HG02623 (cell line): ENCODE data around the gene DSE.

Experiments used
- ATAC-seq: cut with Tn5 transposase; IDR thresholded peaks from one replicate; pipeline ENCODE4 v1.9.1; 2021; ENCODE audit warnings: moderate library complexity; ENCODE audit not compliant: unreplicated experiment

Gene DSE

DNA sequence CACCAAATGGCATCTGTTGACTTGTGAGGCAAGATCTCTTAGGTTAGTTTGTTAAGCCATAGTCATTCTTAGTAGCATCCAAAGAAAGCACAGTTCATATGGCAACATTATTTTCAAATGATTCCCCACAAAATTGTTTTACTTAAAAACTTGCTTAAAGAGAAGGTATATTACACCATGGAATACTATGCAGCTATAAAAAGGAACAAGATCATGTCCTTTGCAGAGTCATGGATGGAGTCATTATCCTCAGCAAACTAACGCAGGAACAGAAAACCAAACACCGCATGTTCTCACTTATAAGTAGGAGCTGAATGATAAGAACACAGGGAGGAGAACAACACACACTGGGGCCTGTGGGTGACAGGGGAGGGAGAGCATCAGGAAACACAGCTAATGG lies 10.9 kb upstream of the DSE start:
- ATAC-seq = no peak

DNA sequence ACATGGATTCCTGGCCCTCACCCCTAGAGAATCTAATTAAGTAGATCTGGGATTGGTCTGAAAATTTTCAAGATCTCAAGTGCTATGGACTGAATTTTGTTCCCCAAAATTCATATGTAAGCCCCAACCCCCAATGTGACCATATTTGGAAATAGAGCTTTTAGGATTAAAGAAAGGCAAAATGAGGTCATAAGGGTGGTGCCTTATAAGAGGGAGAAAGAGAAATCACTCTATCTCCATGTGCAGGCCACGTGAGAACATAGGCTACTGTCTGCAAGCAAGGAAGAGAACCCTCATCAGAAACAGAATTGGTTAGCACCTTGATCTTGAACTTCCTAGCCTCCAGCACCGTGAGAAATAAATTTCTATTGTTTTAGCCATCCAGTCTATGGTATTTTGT lies 8.5 kb upstream of the DSE start:
- no peak for ATAC-seq

GRCh38 chr6:116363759-116364158 lies 7.0 kb upstream of the DSE start:
- ATAC-seq = no peak

DNA sequence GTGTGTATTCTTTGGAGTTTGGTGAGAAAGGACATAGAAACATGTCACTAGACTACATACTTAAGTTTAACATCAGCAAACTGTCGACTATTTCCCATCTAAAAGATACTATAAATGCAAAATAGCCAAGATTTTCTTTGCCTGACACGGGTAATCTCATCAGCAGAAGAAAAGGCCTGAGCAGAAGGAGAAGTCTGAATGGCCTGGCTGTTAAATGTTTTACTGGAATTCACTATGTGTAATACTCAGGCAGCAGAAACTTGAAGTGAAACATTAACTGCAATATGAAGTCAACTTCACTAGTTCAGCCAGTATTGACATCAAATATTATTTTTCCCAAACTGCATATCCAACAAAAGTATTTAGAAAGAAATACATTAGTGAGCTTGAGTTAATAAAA lies 6.4 kb upstream of the DSE start:
- no peak for ATAC-seq

- no peak for ATAC-seq
These were observed 5.0 kb upstream of the DSE start for GRCh38 chr6:116365743-116366142.

DNA sequence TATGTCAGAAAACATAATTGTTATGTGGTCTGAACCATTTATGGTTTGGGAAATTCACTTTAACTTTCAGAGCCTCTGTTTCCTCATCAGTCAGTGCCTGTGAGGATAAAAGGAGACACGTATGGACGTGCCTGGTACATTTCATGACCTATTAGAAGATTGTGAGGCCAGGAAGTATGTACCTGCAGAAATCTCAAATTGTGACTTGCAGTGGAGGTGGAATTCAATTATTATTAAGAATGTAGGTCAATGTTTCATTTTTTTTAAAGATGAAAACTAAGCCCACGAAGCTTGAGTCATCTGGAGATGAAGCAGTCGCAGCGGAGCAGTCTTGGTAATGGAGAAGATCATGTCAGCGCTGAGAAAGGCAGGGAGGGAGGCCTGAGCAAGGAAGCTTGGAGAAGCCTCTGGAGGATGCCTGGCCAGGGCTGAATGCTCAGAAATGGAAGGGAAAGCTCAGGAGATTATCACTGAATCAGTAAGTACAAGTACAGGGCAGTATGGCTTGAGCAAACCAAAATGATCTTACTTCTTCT lies 3.9 kb upstream of the DSE start:
- ATAC-seq = no peak

DNA sequence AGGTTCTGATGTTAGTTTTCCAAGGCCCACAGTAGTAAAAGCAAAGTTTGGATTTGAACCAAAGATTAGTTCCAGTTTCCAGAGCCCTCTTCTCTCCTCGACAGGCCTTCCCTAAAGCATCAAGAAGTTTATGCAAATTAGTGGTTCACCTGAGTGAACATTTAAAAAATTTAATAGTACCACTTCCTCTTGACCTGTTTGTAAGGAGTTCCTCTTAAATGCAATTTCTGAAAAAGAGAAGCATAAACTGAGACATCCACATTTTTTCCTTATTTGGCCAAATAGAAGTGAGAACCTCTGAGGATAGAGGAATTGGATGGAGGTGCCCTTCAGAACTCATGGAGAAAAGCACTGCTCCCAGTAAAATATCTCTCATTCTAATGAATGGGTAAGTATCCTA lies 1.2 kb upstream of the DSE start:
- peak; percentile 34 for ATAC-seq

DNA sequence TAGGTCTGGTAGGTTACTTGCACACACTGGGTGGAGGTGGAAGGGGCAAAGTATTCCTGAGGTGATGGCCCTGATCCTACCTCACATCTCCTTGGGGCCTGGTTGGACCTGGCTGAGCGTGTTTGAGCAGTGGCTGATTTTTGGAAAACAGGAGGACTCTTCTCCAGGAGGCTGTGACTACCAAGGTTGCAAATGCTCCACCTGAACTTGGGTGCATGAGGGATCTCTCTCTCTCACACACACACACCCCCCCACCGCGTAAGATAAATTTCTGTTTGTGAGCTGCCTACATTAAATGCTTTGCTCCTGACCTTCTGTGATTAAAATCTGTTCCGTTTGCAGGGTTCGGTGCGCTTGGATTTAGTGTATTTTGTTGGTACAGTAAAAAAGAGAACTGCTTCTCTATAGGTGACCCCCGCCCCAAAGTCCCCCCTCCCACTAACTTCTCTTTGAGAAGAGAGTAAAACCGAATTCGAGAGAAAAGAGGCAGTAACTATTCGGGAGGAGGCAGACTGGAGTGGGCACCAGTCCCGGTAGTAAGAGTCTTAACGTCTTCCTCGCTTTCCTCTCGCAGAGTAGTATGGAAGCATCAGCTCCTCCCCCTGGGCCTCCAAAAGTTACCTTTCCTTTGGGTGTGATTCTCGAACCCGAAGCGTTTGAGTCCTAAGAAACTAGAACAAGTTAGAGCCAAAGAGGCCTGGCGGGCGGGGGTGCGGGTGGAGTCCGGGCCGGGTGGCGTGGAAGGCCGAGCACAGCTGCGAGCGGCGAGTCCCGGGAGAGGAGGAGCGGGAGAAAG lies 585 bp upstream of the DSE start:
- ATAC-seq = no peak

DNA sequence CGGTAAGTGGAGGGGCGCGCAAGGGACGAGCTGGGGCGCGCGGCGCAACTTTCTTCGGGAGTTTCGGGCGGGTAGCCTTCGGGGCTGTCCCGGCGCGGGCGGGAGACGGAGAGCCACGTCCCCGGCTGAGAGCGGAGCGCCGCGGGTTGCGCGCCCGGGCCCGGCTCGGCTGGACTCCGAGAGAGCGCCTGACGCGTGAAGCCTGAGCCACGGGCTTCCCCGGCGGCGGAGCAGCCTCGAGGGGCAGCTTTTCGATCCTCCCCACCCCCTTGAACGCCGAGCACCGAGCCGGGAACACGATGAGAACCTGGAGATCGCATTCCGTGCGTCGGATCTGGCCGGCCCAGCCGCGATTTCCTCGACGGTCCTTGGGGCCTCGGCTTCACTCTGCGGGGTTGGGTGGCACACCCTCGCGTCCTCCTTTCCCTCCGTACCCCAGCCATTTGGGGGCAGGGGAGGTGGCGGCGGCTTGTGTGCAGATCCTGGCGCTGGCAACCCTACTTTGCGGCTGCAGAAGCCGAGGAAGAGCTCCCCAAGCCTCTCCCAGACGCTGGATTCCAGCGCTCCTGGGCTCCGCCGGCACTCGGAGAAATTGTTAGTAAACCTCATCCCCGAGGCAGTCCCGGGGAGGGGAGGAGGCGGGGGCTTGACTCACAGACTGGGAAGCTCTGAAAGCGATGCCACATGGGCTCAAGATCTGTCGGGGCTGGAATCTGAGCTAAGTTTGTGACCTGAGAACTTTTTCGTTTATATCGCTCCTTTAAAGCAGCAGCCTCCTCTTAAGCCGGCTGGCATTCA lies 572 bp downstream of the DSE start:
- ATAC-seq = peak; percentile 37

GRCh38 chr6:116371918-116372209 lies 1.1 kb downstream of the DSE start:
- ATAC-seq = no peak

DNA sequence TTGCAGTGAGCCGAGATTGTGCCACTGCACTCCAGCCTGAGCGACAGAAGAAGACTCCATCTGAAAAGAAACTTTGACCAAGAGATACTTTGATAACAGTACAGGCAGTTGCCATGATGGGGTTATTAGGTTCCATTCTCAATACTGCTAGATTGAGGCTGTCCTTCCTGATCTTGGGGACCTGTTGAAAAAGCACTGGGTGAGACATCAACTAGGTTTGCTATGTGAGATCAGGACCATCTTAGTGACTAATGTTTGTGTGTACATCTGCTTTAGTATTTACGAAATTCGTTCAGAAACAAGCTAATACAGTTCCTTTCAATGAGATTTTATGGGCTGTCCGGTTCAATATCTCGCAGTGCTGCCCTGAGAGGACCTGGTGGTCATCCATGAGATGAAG lies 2.6 kb downstream of the DSE start:
- ATAC-seq = no peak

DNA sequence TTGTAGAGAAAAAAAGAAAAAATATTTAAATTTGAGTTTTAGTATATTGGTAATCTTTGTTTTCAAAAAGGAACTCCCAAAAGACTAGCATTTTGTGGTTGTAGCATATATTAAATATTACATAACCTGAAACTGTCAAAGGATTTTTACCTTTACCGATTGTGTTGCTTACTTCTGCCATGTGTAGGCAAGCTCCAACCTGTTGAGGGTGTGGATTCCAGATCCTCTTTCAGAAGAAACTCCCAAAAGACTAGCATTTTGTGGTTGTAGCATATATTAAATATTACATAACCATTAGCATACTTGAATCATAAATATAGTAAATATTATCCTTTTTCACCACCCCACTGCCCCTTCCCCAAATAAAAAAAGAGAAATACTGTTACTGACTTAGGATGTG lies 3.2 kb downstream of the DSE start:
- ATAC-seq = no peak

GRCh38 chr6:116374586-116374985 lies 3.8 kb downstream of the DSE start:
- ATAC-seq = no peak

- no peak for ATAC-seq
These were observed 4.5 kb downstream of the DSE start for GRCh38 chr6:116375262-116375661.

DNA sequence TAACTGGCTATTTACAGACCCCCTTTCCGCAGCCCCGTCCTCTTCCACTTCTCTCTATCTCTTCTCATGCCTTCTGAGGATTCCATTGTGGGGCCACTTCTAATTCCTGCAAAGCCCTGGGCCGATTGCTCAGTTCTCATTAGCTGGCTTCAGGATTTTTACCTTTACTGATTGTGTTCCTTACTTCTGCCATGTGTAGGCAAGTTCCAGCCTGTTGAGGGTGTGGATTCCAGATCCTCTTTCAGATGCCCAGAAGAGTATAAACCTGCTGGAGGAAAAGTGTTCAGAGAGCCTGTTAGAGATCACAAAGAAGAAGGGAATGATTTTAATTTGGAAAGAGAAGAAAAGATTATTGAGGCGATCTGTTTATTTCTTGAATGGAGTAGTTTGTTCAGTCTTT lies 5.4 kb downstream of the DSE start:
- no peak for ATAC-seq

DNA sequence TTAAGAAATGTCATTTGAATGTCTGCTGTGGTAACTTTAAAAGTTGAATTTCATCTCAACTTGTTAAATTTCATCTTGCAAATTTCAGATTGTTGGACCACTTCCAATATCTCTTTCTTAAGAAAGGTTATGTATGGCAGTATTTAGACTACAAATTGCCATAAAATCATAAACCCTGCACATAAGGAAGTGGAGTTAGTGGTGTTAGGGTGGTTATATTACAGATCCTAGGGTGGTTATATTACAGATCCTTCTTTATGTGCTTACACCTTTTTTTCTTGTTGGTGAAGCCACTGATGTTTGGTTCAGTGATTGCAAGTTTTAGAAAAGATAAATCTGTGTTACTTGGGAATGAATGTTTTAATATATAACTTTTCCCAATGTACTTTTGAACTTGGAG lies 9.0 kb downstream of the DSE start:
- ATAC-seq = no peak

GRCh38 chr6:116380346-116380745 lies 9.6 kb downstream of the DSE start:
- ATAC-seq = no peak

DNA sequence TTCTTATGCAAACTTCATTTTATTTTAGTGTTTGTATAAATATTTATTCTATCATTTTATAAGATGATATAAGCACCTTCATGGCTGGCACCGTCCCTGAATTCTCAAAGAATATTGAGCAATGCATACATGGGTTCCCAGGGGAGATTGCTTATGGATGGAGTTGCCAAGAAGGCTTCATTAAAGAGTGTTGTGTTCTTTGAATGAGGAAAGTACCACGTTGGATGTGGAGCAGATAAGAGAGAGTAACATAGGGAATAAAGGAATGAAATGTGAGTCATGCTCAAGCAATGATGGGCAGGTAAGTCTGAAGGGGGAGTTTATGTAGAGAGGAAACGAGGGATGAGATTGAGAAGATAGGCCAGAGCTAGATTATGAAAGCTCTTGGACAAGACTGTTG lies 10.3 kb downstream of the DSE start:
- no peak for ATAC-seq

GRCh38 chr6:116382587-116382986 lies 11.8 kb downstream of the DSE start:
- ATAC-seq = no peak

GRCh38 chr6:116384727-116385458 lies 14.1 kb downstream of the DSE start:
- no peak for ATAC-seq

- no peak for ATAC-seq
These were observed 14.7 kb downstream of the DSE start for GRCh38 chr6:116385459-116385802.

DNA sequence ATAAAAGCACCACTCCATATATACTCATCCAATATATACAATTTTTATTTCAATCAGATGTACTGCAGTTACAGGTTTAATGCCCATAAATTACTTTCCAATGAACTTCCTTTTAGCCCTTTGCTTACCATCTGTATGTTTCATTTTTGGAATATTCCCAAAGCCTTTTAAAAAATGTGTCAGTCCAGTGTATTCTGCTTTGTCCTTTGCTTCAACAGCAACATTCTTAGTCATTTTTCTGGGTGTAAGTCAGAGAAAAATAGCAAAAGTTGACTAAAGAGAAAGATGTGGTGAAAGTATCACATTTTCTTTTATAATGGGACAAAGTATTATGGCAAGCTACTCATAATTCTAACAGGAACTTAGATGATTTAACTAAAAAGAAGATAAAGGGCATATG lies 15.2 kb downstream of the DSE start:
- ATAC-seq = no peak
